ENCODE results near the gene CPN1. TPM values are rescaled to one million over a fixed set of nuclear protein-coding genes. Genes with fewer than 3 reads are reported as not detected.

The CPN1 gene
- total RNA-seq, 1 donor from 2014 or later = not detected

Other genes with a start within 250 kb of the CPN1 start
- gene DNMBP, start 71.9 kb downstream of the CPN1 start, total RNA-seq = 4.4 TPM
- 12.0 TPM for gene ERLIN1, start 104.2 kb upstream of the CPN1 start, total RNA-seq
- 16.2 TPM for gene CHUK, start 147.7 kb upstream of the CPN1 start, total RNA-seq
- gene CWF19L1, start 185.8 kb upstream of the CPN1 start, total RNA-seq = 20.9 TPM
- 49.2 TPM for gene BLOC1S2, start 204.8 kb upstream of the CPN1 start, total RNA-seq
- gene PKD2L1, start 248.4 kb upstream of the CPN1 start, total RNA-seq = 0.25 TPM

Data from temporal lobe (tissue), 1 donor.